Prostate gland (tissue), 2 donors: ENCODE measurements around the gene RSPRY1.
A peak's percentile ranks its signal among the peaks of the same experiment; 100 is the strongest.

Experiments used
- CTCF ChIP-seq, 4 experiments: fragments of 200-600 bp in 2 of 4; fragments of 450-650 bp in 2 of 4; sonication (generic) in 2 of 4; IDR thresholded peaks; 1 replicate in 3 of 4; 2 replicates in 1 of 4; pipeline ENCODE4 v1.5.1; 2016 to 2019; ENCODE audit warnings: antibody characterized with exemption in 4 of 4, mild to moderate bottlenecking in 2 of 4, moderate library complexity in 2 of 4
- POLR2A ChIP-seq: fragments of 450-650 bp; IDR thresholded peaks from one replicate; pipeline ENCODE4 v1.6.1; 2016; ENCODE audit warnings: antibody characterized with exemption, mild to moderate bottlenecking
- POLR2AphosphoS5 ChIP-seq: sonication (generic); formaldehyde crosslinking; IDR thresholded peaks from one replicate; pipeline ENCODE4 v1.6.1; 2017; ENCODE audit warnings: antibody characterized with exemption

GRCh38 chr16:57244767-57245471 lies 58.8 kb downstream of the RSPRY1 start, which contains the start of gene ARL2BP:
- peak; percentile 95 for TF ChIP-seq POLR2AphosphoS5
- TF ChIP-seq CTCF (IDR thresholded peaks at IDR 0.05) = peak in 2 of 4 experiments; percentile 3 to 8
- TF ChIP-seq POLR2A = peak; percentile 89
